Small intestine (tissue), 7 donors: ENCODE data around the gene DBF4B. TPM values are rescaled to one million over a fixed set of nuclear protein-coding genes. Genes with fewer than 3 reads are reported as not detected.

Experiments
- DNase-seq, 2 donors: peaks; one replicate each; pipeline versions ENCODE4 v3.0.0 to v3.0.0-alpha.2; 2013
- FAIRE-seq: peaks from 2 replicates; lab custom pipeline; 2012; peaks lifted over from hg19 to GRCh38; lab: Jason Lieb, UNC
- H3K27ac ChIP-seq, 3 donors: one replicate each; pipeline ENCODE4 v1.5.1; 2013; ENCODE audit warnings: low read length in 2 of 3, mild to moderate bottlenecking in 2 of 3, control low read depth in 1 of 3, inconsistent platforms in 1 of 3, low read depth in 1 of 3, moderate library complexity in 1 of 3
- H3K27me3 ChIP-seq, 3 donors: one replicate each; pipeline ENCODE4 v1.6.1; 2013; ENCODE audit warnings: low read length in 3 of 3, inconsistent platforms in 1 of 3; ENCODE audit not compliant: control insufficient read depth in 3 of 3, insufficient read depth in 3 of 3
- H3K36me3 ChIP-seq, 3 donors: one replicate each; pipeline ENCODE4 v1.6.1; 2013; ENCODE audit warnings: low read length in 3 of 3, inconsistent platforms in 1 of 3, low read depth in 1 of 3, mild to moderate bottlenecking in 1 of 3, moderate library complexity in 1 of 3; ENCODE audit not compliant: control insufficient read depth in 3 of 3, insufficient read depth in 2 of 3
- H3K4me1 ChIP-seq, 3 donors: one replicate each; pipeline ENCODE4 v1.6.1; 2013; ENCODE audit warnings: low read length in 2 of 3, inconsistent platforms in 1 of 3, low read depth in 1 of 3, mild to moderate bottlenecking in 1 of 3, moderate library complexity in 1 of 3; ENCODE audit not compliant: control insufficient read depth in 3 of 3, insufficient read depth in 2 of 3
- H3K4me3 ChIP-seq, 3 donors: one replicate each; pipeline ENCODE4 v1.5.1; 2013; ENCODE audit warnings: low read length in 3 of 3, control low read depth in 1 of 3, inconsistent platforms in 1 of 3, low read depth in 1 of 3, mild to moderate bottlenecking in 1 of 3, moderate library complexity in 1 of 3
- H3K9me3 ChIP-seq, 2 donors: one replicate each; pipeline ENCODE4 v1.6.1; 2013; ENCODE audit warnings: low read depth in 1 of 2, low read length in 1 of 2; ENCODE audit not compliant: control insufficient read depth in 2 of 2, insufficient read depth in 1 of 2
- WGBS, 3 donors: extraction: QIAGEN DNeasy Blood & Tissue Kit; methylation state at CpG; one replicate each; pipeline ENCODE4 v1.1.7; 2013; 5-methylcytosine and 5-hydroxymethylcytosine counted together
- polyA plus RNA-seq, 4 donors: library from polyadenylated mRNA; stranded (reverse) in 3 of 4; unstranded in 1 of 4; fragments of 200-250 nt in 3 of 4; fragments of 120-200 nt in 1 of 4; gene quantifications; one replicate each; pipeline versions ENCODE4 v1.2.1 to v1.2.3, GENCODE V29; 2013
- donor health status: healthy with polysubstance abuse.
- donor health status: control.
- donor health status: control.
- donor health status: Bipolar disorder and iron deficiency.
- donor health status: healthy.

Gene DBF4B
- polyA plus RNA-seq, 4 donors, result 0.54 to 9.1 (median 3.1) TPM

- FAIRE-seq (no peak), DNase-seq (no peak)
- H3K4me3 ChIP-seq, result peak overlapping the region; percentile 18 to 50 (median 26)
- no peak overlapping the region for H3K27ac ChIP-seq
- H3K36me3 ChIP-seq, result no peaks in the 10 kb centered on the region
- WGBS, 3 donors, result 6 to 10% (median 10%) methylated on average over 26 to 60 of the region's 60 CpGs
- peaks cover 0 to 5% (median 0%) of the 10 kb centered on the region in 3 donors for H3K4me1 ChIP-seq
- H3K27me3 ChIP-seq, result peaks cover 2 to 37% (median 21%) of the 10 kb centered on the region in 3 donors
- no peaks in the 10 kb centered on the region for H3K9me3 ChIP-seq
Observed at GRCh38 chr17:44759086-44759915, 50.8 kb downstream of the DBF4B start.

DNA sequence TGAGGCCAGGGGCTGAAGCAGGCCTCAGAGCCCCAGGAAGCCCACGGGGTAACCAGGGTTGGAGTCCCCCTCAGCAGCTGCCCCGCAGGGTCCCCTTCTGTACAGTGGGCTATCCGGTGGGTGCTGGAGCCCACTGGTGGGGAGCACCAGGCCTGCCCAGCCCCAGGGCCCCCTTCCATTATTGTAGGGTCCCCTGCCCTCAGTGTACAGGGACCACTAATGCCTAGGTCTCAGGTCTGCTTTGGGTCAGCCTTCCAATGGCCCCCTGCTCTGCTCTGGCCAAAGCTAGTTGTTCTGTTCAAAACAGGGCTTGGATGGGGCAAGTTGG, 51.4 kb downstream of the DBF4B start:
- WGBS, 3 donors, result 0 to 72% (median 61%) methylated on average over 1 to 3 of the region's 3 CpGs
- H3K27ac ChIP-seq, result no peak overlapping the region
- no peak overlapping the region for H3K4me3 ChIP-seq
- DNase-seq (no peak), FAIRE-seq (no peak)
- H3K27me3 ChIP-seq, result peaks cover 2 to 40% (median 21%) of the 10 kb centered on the region in 3 donors
- H3K9me3 ChIP-seq, result no peaks in the 10 kb centered on the region
- no peaks in the 10 kb centered on the region for H3K36me3 ChIP-seq
- H3K4me1 ChIP-seq, result peaks cover 0 to 5% (median 0%) of the 10 kb centered on the region in 3 donors

GRCh38 chr17:44760474-44761308, 52.2 kb downstream of the DBF4B start:
- Histone ChIP-seq H3K36me3 (no peaks in the 10 kb centered on the region), H3K27me3 (peaks cover 2 to 40% (median 21%) of the 10 kb centered on the region in 3 donors), H3K27ac (no peak overlapping the region), H3K4me1 (peaks cover 0 to 5% (median 0%) of the 10 kb centered on the region in 3 donors), H3K4me3 (no peak overlapping the region), H3K9me3 (no peaks in the 10 kb centered on the region)
- 59 to 75% (median 69%) methylated on average over 12 to 13 of the region's 13 CpGs for WGBS, 3 donors
- FAIRE-seq, result no peak
- DNase-seq, result no peak

DNA sequence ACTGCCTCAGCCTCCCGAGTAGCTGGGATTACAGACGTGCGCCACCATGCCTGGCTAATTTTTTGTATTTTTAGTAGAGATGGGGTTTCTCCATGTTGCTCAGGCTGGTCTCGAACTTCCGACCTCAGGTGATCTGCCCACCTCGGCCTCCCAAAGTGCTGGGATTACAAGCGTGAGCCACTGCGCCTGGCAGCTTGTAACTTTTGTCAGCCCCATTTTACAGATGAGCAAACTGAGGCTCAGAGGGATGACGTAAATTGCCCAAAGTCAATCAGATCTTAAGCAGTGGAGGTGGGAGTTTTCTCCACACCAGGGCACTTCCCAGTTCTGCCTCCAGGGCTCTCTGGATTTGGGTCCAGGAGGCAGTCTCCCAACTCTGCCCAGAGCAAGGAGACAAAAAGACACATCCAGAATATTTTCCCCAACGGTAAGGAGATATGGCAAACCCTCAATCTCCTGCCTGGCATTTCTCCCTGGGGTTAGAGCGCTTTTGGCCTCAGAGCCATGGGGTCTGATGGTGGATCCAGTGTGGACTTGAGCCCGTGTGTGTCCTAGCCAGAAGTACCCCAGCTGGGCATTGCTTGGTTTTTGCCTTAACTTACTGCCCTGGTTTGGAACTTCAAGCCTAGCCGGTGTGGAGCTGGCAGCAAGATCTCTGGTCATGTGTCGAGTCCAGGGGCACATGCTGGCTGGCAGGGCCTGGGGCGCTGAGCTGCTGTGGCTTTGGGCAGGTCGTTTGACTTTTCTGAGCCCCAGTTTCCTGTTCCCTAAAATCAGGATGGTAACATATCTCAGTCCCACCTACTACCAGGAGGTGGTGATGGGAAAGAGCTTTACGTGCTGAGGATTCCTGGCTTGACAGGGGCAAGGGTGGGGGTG, 53.7 kb downstream of the DBF4B start:
- Histone ChIP-seq H3K9me3 (no peaks in the 10 kb centered on the region), H3K36me3 (no peaks in the 10 kb centered on the region), H3K4me3 (no peak overlapping the region), H3K27me3 (peaks cover 2 to 40% (median 17%) of the 10 kb centered on the region in 3 donors), H3K27ac (no peak overlapping the region), H3K4me1 (peaks cover 0 to 5% (median 0%) of the 10 kb centered on the region in 3 donors)
- WGBS, 3 donors, result 69 to 78% (median 72%) methylated on average over 17 of the region's 17 CpGs
- FAIRE-seq, result no peak
- DNase-seq, result no peak

- no peak for DNase-seq
- H3K36me3 ChIP-seq, result no peaks in the 10 kb centered on the region
- H3K27me3 ChIP-seq, result peaks cover 0 to 32% (median 9%) of the 10 kb centered on the region in 3 donors
- FAIRE-seq, result no peak
- peaks cover 0 to 5% (median 0%) of the 10 kb centered on the region in 3 donors for H3K4me1 ChIP-seq
- no peak overlapping the region for H3K27ac ChIP-seq
- WGBS, 3 donors, result 74 to 87% (median 74%) methylated on average over 5 of the region's 5 CpGs
- no peak overlapping the region for H3K4me3 ChIP-seq
- no peaks in the 10 kb centered on the region for H3K9me3 ChIP-seq
Observed at GRCh38 chr17:44763170-44763569, 54.7 kb downstream of the DBF4B start.

DNA sequence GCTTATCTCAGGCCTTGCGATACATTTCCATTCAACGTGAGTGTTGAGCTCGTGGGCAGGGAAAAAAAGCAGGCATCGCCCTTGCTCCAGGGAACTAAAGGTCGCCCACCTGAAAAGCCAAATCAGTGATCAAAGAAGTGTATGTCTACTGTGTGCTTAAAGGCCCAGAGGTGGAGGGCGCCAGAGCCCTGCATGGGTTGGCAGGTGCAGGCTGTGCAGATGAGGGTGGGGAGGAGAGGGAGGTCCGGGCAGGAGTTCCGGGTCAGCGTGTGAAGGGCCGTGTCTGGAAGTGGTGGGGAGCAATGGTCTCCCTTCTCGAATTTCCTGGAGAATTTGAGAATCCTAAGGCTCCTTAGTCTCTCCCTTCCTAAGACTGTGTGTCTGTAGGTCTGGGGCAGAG, 57.5 kb downstream of the DBF4B start:
- no peaks in the 10 kb centered on the region for H3K9me3 ChIP-seq
- no peaks in the 10 kb centered on the region for H3K36me3 ChIP-seq
- 41 to 58% (median 45%) methylated on average over 9 to 11 of the region's 11 CpGs for WGBS, 3 donors
- FAIRE-seq (no peak), DNase-seq (no peak)
- H3K4me3 ChIP-seq, result no peak overlapping the region
- H3K27me3 ChIP-seq, result peaks cover 0 to 15% (median 0%) of the 10 kb centered on the region in 3 donors
- no peak overlapping the region for H3K27ac ChIP-seq
- H3K4me1 ChIP-seq, result no peaks in the 10 kb centered on the region

DNA sequence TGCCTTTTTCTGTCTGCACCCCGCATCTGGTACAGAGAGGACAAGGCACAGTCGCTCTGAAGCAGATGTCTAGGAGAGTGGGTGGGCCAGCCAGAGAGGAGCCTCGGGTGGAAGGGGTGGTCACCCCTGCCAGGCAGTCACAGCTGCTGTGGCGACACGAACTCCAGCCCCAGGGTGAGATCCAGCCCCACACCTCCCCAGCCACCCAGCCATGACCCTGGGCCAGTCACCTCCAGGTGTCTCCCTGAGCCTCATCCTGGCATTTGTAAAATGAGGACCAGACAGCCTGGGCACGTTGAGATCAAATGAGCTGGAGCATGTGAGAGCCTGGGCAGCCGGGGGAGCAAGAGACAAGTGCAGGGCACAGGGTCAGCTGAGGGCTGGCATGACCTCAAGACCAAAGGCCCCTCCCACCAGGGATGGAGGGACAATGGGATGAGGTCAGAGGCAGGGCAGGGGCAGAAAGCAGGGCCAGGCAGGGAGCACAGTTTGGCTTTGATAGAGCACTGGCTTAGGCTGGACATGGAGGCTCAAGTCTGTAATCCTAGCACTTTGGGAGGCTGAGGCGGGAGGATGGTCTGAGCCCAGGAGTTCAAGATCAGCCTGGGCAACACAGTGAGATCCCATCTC, 58.1 kb downstream of the DBF4B start:
- FAIRE-seq (no peak), DNase-seq (no peak)
- 33 to 55% (median 41%) methylated on average over 8 of the region's 8 CpGs for WGBS, 3 donors
- Histone ChIP-seq H3K4me3 (no peak overlapping the region), H3K27me3 (peaks cover 0 to 13% (median 0%) of the 10 kb centered on the region in 3 donors), H3K36me3 (no peaks in the 10 kb centered on the region), H3K4me1 (no peaks in the 10 kb centered on the region), H3K9me3 (no peaks in the 10 kb centered on the region), H3K27ac (no peak overlapping the region)
